Mammary epithelial cell (primary cell): ENCODE data around the gene MED26.

ENCODE experiments used
- CTCF ChIP-seq, 2 donors: IDR thresholded peaks in 1 of 2; conservative IDR thresholded peaks in 1 of 2; 2 replicates each; pipeline ENCODE4 v1.5.1; 2011 to 2012; ENCODE audit warnings: inconsistent platforms in 2 of 2, low read length in 2 of 2, mild to moderate bottlenecking in 2 of 2, control low read depth in 1 of 2, low read depth in 1 of 2; ENCODE audit not compliant: insufficient read depth in 1 of 2; ENCODE audit errors: extremely low read depth in 1 of 2
- EZH2 ChIP-seq: IDR thresholded peaks from 2 replicates; pipeline ENCODE4 v1.6.1; 2012; ENCODE audit warnings: low read length, inconsistent platforms, borderline replicate concordance

DNA sequence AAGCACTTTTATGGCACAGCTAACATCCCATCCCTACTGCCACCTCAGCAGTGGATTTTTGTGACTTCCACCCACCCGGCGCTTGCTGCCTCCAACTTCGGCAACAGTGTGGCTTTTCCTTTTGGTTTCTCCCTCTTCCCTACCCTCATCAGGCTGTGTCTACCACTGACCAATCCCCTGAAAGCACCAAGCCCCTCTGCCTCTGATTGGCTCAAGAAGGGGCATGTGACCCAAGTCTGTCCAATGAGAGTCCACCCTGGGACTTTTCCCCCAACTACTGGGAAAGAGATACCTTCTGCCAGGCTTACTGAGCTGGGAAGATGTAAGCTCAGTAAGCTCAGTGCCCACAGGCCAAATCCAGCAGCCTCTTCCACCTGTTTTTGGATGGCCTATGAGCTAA, 26.1 kb upstream of the MED26 start:
- TF ChIP-seq CTCF (conservative IDR thresholded peaks at IDR 0.05 in 1 of 2, IDR thresholded peaks at IDR 0.05 in 1 of 2; ENCODE audit: extremely low read depth in 1 of 2, insufficient read depth in 1 of 2, low read depth in 1 of 2, low read length in 2 of 2) (no peak), EZH2 (no peak)
